Natural killer cell (primary cell): ENCODE data around the gene CSHL1. TPM values are rescaled to one million over a fixed set of nuclear protein-coding genes. Genes with fewer than 3 reads are reported as not detected.

Source experiments
- ATAC-seq, 3 donors: fragments of 150-1000 bp in 2 of 3; fragments of 200-7000 bp in 1 of 3; cut with Tn5 transposase; 1 replicate in 1 of 3; 2 replicates in 2 of 3; pipeline ENCODE4 v1.10.0; 2021; ENCODE audit warnings: mild to moderate bottlenecking in 2 of 3, moderate library complexity in 2 of 3
- DNase-seq, 2 donors: peaks; one replicate each; pipeline versions ENCODE4 v3.0.0 to v3.0.0-alpha.2; 2013 to 2021; ENCODE audit warnings: mixed read lengths in 1 of 2
- H3K27ac ChIP-seq: one replicate; pipeline ENCODE4 v1.5.1; 2013; ENCODE audit warnings: mild to moderate bottlenecking, low read length
- H3K27me3 ChIP-seq: one replicate; pipeline ENCODE4 v1.6.1; 2013; ENCODE audit warnings: low read length; ENCODE audit not compliant: control insufficient read depth, insufficient read depth
- H3K36me3 ChIP-seq: one replicate; pipeline ENCODE4 v1.6.1; 2013; ENCODE audit warnings: low read length; ENCODE audit not compliant: control insufficient read depth, insufficient read depth
- H3K4me1 ChIP-seq: one replicate; pipeline ENCODE4 v1.6.1; 2013; ENCODE audit warnings: low read length; ENCODE audit not compliant: control insufficient read depth, insufficient read depth
- H3K4me3 ChIP-seq: one replicate; pipeline ENCODE4 v1.5.1; 2013; ENCODE audit warnings: low read length
- H3K9me3 ChIP-seq: one replicate; pipeline ENCODE4 v1.6.1; 2013; ENCODE audit warnings: low read length; ENCODE audit not compliant: control insufficient read depth, insufficient read depth
- H3K27ac Mint-ChIP-seq, 2 donors: one replicate each; pipeline ENCODE4 v1.8.0; 2022; ENCODE audit warnings: mild to moderate bottlenecking in 2 of 2, mixed read lengths in 2 of 2, moderate library complexity in 1 of 2
- H3K27me3 Mint-ChIP-seq, 2 donors: one replicate each; pipeline ENCODE4 v1.8.0; 2022; ENCODE audit warnings: low read depth in 2 of 2, mixed read lengths in 2 of 2
- H3K36me3 Mint-ChIP-seq: one replicate; pipeline ENCODE4 v1.8.0; 2022; ENCODE audit warnings: mixed read lengths
- H3K4me1 Mint-ChIP-seq, 2 donors: one replicate each; pipeline ENCODE4 v1.8.0; 2022; ENCODE audit warnings: mixed read lengths in 2 of 2
- H3K4me3 Mint-ChIP-seq: one replicate; pipeline ENCODE4 v1.8.0; 2022; ENCODE audit warnings: mild to moderate bottlenecking, moderate library complexity, mixed read lengths
- H3K9me3 Mint-ChIP-seq, 2 donors: one replicate each; pipeline ENCODE4 v1.8.0; 2022; ENCODE audit warnings: mixed read lengths in 2 of 2
- CTCF ChIP-seq: fragments of 200-600 bp; IDR thresholded peaks from one replicate; pipeline ENCODE4 v1.8.0; 2022; ENCODE audit warnings: antibody characterized with exemption
- WGBS: methylation state at CpG from one replicate; pipeline ENCODE4 v1.1.7; 2013; ENCODE audit warnings: missing lambda C conversion rate; ENCODE audit not compliant: insufficient coverage; 5-methylcytosine and 5-hydroxymethylcytosine counted together
- intact Hi-C: fragments of 100-400 bp; cut with micrococcal nuclease; formaldehyde crosslinking; loops from one replicate; pipeline ENCODE4 v1.14.2; 2022
- total RNA-seq, 4 donors: library from RNA; stranded (reverse); fragments of 120-200 nt in 1 of 4; gene quantifications; one replicate each; pipeline versions ENCODE4 v1.2.3 to v1.2.4, GENCODE V29; 2013 to 2022

CSHL1 gene
- total RNA-seq, 3 donors from 2014 or later (not counting 1 experiment from before 2014, with no cell fraction given): not detected

GRCh38 chr17:63928966-63929695, 18.1 kb upstream of the CSHL1 start:
- Histone ChIP-seq H3K36me3 (peaks cover 14% of the 10 kb centered on the region), H3K4me1 (peaks cover 41% of the 10 kb centered on the region), H3K27ac (no peak overlapping the region), H3K4me3 (peak overlapping the region; percentile 51), H3K27me3 (no peaks in the 10 kb centered on the region), H3K9me3 (no peaks in the 10 kb centered on the region)
- Mint-ChIP-seq H3K4me1 (peaks cover 13 to 30% of the 10 kb centered on the region in 2 donors), H3K36me3 (no peaks in the 10 kb centered on the region), H3K27ac (peak overlapping the region in 1 of 2 donors; percentile 65), H3K9me3 (no peaks in the 10 kb centered on the region), H3K27me3 (no peaks in the 10 kb centered on the region), H3K4me3 (no peak overlapping the region)
- intact Hi-C loops: no loop called here
- DNase-seq: no peak
- ATAC-seq: no peak
- WGBS: 86% methylated on average over 10 of the region's 10 CpGs
- TF ChIP-seq CTCF: no peak

- no peak overlapping the region for H3K4me3 ChIP-seq
- peaks cover 39% of the 10 kb centered on the region for H3K4me1 ChIP-seq
- no peaks in the 10 kb centered on the region for H3K27me3 ChIP-seq
- DNase-seq (no peak), ATAC-seq (no peak)
- no peak overlapping the region for H3K27ac ChIP-seq
- H3K9me3 ChIP-seq: no peaks in the 10 kb centered on the region
- 82% methylated on average over 8 of the region's 10 CpGs for WGBS
- no peaks in the 10 kb centered on the region for H3K27me3 Mint-ChIP-seq
- no peak overlapping the region for H3K4me3 Mint-ChIP-seq
- peaks cover 14% of the 10 kb centered on the region for H3K36me3 ChIP-seq
- no peaks in the 10 kb centered on the region for H3K9me3 Mint-ChIP-seq
- H3K4me1 Mint-ChIP-seq: peaks cover 13 to 30% of the 10 kb centered on the region in 2 donors
- intact Hi-C loops: no loop called here
- H3K27ac Mint-ChIP-seq: no peak overlapping the region
- H3K36me3 Mint-ChIP-seq: no peaks in the 10 kb centered on the region
- no peak for TF ChIP-seq CTCF
Observed at GRCh38 chr17:63928172-63928666, 17.2 kb upstream of the CSHL1 start.

- Histone ChIP-seq H3K36me3 (peaks cover 14% of the 10 kb centered on the region), H3K4me1 (peaks cover 35% of the 10 kb centered on the region), H3K4me3 (no peak overlapping the region), H3K27me3 (no peaks in the 10 kb centered on the region), H3K27ac (peak overlapping the region; percentile 49), H3K9me3 (no peaks in the 10 kb centered on the region)
- DNase-seq (no peak), ATAC-seq (no peak)
- intact Hi-C loops: no loop called here
- H3K27ac Mint-ChIP-seq: no peak overlapping the region
- H3K9me3 Mint-ChIP-seq: no peaks in the 10 kb centered on the region
- no peak for TF ChIP-seq CTCF
- H3K36me3 Mint-ChIP-seq: no peaks in the 10 kb centered on the region
- H3K27me3 Mint-ChIP-seq: no peaks in the 10 kb centered on the region
- no peak overlapping the region for H3K4me3 Mint-ChIP-seq
- peaks cover 11 to 27% of the 10 kb centered on the region in 2 donors for H3K4me1 Mint-ChIP-seq
- WGBS: 66% methylated on average over 7 of the region's 8 CpGs
Observed at GRCh38 chr17:63927464-63928171, 16.6 kb upstream of the CSHL1 start.
